ENCODE data around the gene ZNF701.

DNA sequence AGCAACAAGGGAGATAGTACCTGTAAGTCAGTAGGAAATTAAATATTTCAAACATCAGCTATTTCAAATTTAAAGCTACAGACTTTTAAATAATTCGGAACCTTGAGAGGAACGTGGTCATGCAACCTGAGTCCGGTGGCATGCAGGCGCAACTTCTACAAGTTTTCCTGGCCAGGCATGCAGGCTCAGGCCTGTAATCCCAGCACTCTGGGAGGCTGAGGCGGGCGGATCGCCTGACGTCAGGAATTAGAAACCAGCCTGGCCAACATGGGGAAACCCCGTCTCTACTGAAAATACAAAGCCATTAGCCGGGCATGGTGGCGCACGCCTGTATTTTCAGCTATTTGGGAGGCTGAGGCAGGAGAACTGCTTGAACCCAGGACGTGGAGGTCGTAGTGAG, 2.2 kb upstream of the ZNF701 start:
- TF ChIP-seq POLR2AphosphoS5 (IDR thresholded peaks at IDR 0.05; ENCODE audit: low read depth), result no peak
- TF ChIP-seq, protein P1, sequence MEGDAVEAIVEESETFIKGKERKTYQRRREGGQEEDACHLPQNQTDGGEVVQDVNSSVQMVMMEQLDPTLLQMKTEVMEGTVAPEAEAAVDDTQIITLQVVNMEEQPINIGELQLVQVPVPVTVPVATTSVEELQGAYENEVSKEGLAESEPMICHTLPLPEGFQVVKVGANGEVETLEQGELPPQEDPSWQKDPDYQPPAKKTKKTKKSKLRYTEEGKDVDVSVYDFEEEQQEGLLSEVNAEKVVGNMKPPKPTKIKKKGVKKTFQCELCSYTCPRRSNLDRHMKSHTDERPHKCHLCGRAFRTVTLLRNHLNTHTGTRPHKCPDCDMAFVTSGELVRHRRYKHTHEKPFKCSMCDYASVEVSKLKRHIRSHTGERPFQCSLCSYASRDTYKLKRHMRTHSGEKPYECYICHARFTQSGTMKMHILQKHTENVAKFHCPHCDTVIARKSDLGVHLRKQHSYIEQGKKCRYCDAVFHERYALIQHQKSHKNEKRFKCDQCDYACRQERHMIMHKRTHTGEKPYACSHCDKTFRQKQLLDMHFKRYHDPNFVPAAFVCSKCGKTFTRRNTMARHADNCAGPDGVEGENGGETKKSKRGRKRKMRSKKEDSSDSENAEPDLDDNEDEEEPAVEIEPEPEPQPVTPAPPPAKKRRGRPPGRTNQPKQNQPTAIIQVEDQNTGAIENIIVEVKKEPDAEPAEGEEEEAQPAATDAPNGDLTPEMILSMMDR (IDR thresholded peaks at IDR 0.05; ENCODE audit: insufficient read depth, low read length), result no peak
- TF ChIP-seq, protein P2, sequence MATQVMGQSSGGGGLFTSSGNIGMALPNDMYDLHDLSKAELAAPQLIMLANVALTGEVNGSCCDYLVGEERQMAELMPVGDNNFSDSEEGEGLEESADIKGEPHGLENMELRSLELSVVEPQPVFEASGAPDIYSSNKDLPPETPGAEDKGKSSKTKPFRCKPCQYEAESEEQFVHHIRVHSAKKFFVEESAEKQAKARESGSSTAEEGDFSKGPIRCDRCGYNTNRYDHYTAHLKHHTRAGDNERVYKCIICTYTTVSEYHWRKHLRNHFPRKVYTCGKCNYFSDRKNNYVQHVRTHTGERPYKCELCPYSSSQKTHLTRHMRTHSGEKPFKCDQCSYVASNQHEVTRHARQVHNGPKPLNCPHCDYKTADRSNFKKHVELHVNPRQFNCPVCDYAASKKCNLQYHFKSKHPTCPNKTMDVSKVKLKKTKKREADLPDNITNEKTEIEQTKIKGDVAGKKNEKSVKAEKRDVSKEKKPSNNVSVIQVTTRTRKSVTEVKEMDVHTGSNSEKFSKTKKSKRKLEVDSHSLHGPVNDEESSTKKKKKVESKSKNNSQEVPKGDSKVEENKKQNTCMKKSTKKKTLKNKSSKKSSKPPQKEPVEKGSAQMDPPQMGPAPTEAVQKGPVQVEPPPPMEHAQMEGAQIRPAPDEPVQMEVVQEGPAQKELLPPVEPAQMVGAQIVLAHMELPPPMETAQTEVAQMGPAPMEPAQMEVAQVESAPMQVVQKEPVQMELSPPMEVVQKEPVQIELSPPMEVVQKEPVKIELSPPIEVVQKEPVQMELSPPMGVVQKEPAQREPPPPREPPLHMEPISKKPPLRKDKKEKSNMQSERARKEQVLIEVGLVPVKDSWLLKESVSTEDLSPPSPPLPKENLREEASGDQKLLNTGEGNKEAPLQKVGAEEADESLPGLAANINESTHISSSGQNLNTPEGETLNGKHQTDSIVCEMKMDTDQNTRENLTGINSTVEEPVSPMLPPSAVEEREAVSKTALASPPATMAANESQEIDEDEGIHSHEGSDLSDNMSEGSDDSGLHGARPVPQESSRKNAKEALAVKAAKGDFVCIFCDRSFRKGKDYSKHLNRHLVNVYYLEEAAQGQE (IDR thresholded peaks at IDR 0.05; ENCODE audit: insufficient replicate concordance, low read depth), result no peak
